Esophagus squamous epithelium (tissue), 5 donors: ENCODE measurements around the gene MTHFSD. TPM values are rescaled to one million over a fixed set of nuclear protein-coding genes. Genes with fewer than 3 reads are reported as not detected.

ENCODE experiments used
- DNase-seq: peaks from one replicate; lab custom pipeline; 2025; lab: John Stamatoyannopoulos, UW
- H3K27ac ChIP-seq, 4 donors: fragments of 200-600 bp; sonication (generic); one replicate each; pipeline ENCODE4 v1.5.1; 2016 to 2019; ENCODE audit warnings: mild to moderate bottlenecking in 1 of 4
- H3K27me3 ChIP-seq, 4 donors: fragments of 200-600 bp; sonication (generic); 1 replicate in 3 of 4; 2 replicates in 1 of 4; pipeline versions ENCODE4 v1.5.1 to v1.6.0; 2017 to 2021; ENCODE audit warnings: antibody characterized with exemption in 1 of 4
- H3K36me3 ChIP-seq, 3 donors: fragments of 200-600 bp; sonication (generic); one replicate each; pipeline ENCODE4 v1.5.1; 2016 to 2019
- H3K4me1 ChIP-seq, 3 donors: fragments of 200-600 bp; sonication (generic); one replicate each; pipeline ENCODE4 v1.5.1; 2017 to 2019
- H3K4me3 ChIP-seq, 4 donors: fragments of 200-600 bp; sonication (generic); 1 replicate in 3 of 4; 2 replicates in 1 of 4; pipeline ENCODE4 v1.5.1; 2016 to 2019; ENCODE audit warnings: mild to moderate bottlenecking in 2 of 4, moderate library complexity in 1 of 4
- H3K9me3 ChIP-seq, 3 donors: fragments of 200-600 bp; sonication (generic); one replicate each; pipeline ENCODE4 v1.5.1; 2016 to 2019
- CTCF ChIP-seq, 6 experiments: fragments of 450-650 bp in 4 of 6; fragments of 200-600 bp in 2 of 6; sonication (generic) in 2 of 6; IDR thresholded peaks; one replicate each; pipeline ENCODE4 v1.5.1; 2016 to 2019; ENCODE audit warnings: antibody characterized with exemption in 6 of 6, mild to moderate bottlenecking in 4 of 6, moderate library complexity in 4 of 6
- POLR2A ChIP-seq, 4 donors: fragments of 450-650 bp; IDR thresholded peaks; one replicate each; pipeline ENCODE4 v1.6.1; 2017; ENCODE audit warnings: antibody characterized with exemption in 4 of 4, mild to moderate bottlenecking in 4 of 4, moderate library complexity in 3 of 4
- WGBS, 2 donors: methylation state at CpG; one replicate each; pipeline ENCODE4 v1.1.5; 2018; 5-methylcytosine and 5-hydroxymethylcytosine counted together
- intact Hi-C: fragments of 100-400 bp; cut with DNase I; formaldehyde crosslinking; loops from one replicate; pipeline ENCODE4 v1.15.0; 2022
- total RNA-seq, 4 donors: library from RNA; depleted of rRNA; stranded (reverse); fragments of >200 nt; gene quantifications; one replicate each; pipeline ENCODE4 v1.1.0, GENCODE V29; 2016
- donor health status: DM: yes; HTN: yes; CAD: no.

Gene MTHFSD
- total RNA-seq, 4 donors from 2014 or later: 10.7 to 17.7 (median 14.8) TPM

- DNase-seq: no peak
- TF ChIP-seq POLR2A (IDR thresholded peaks at IDR 0.05): no peak
- TF ChIP-seq CTCF (IDR thresholded peaks at IDR 0.05): no peak
- no peaks in the 10 kb centered on the region for H3K4me1 ChIP-seq
- H3K27me3 ChIP-seq: peaks cover 0 to 85% (median 0%) of the 10 kb centered on the region in 4 donors
- H3K4me3 ChIP-seq: no peak overlapping the region
- 56 to 65% methylated on average over 19 to 21 of the region's 22 CpGs for WGBS, 2 donors
- H3K27ac ChIP-seq: no peak overlapping the region
- intact Hi-C loops: no loop called here
- H3K36me3 ChIP-seq: no peaks in the 10 kb centered on the region
- H3K9me3 ChIP-seq: no peaks in the 10 kb centered on the region
These were observed 43.9 kb upstream of the MTHFSD start for GRCh38 chr16:86598607-86599565.

- WGBS, 2 donors: 42 to 53% methylated on average over 5 to 7 of the region's 7 CpGs
- Histone ChIP-seq H3K4me1 (no peaks in the 10 kb centered on the region), H3K27ac (no peak overlapping the region), H3K36me3 (no peaks in the 10 kb centered on the region), H3K27me3 (peaks cover 0 to 90% (median under 1%) of the 10 kb centered on the region in 4 donors), H3K4me3 (no peak overlapping the region), H3K9me3 (no peaks in the 10 kb centered on the region)
- intact Hi-C loops: no loop called here
- no peak for DNase-seq
- TF ChIP-seq POLR2A (IDR thresholded peaks at IDR 0.05) (no peak), CTCF (IDR thresholded peaks at IDR 0.05) (no peak)
These were observed 43.0 kb upstream of the MTHFSD start for GRCh38 chr16:86597880-86598606.

- H3K27me3 ChIP-seq: peaks cover 0 to 92% (median 3%) of the 10 kb centered on the region in 4 donors
- H3K27ac ChIP-seq: no peak overlapping the region
- TF ChIP-seq CTCF (IDR thresholded peaks at IDR 0.05) (no peak), POLR2A (IDR thresholded peaks at IDR 0.05) (no peak)
- 69 to 72% methylated on average over 15 to 18 of the region's 18 CpGs for WGBS, 2 donors
- no peaks in the 10 kb centered on the region for H3K36me3 ChIP-seq
- H3K4me3 ChIP-seq: no peak overlapping the region
- intact Hi-C loops: no loop called here
- H3K9me3 ChIP-seq: no peaks in the 10 kb centered on the region
- DNase-seq: no peak
- no peaks in the 10 kb centered on the region for H3K4me1 ChIP-seq
These were observed 42.3 kb upstream of the MTHFSD start for GRCh38 chr16:86597126-86597879.

GRCh38 chr16:86595983-86596605 is 41.1 kb upstream of the MTHFSD start:
- no peak overlapping the region for H3K4me3 ChIP-seq
- H3K9me3 ChIP-seq: no peaks in the 10 kb centered on the region
- no peak for DNase-seq
- H3K36me3 ChIP-seq: no peaks in the 10 kb centered on the region
- TF ChIP-seq CTCF (IDR thresholded peaks at IDR 0.05) (no peak), POLR2A (IDR thresholded peaks at IDR 0.05) (no peak)
- no peaks in the 10 kb centered on the region for H3K4me1 ChIP-seq
- WGBS, 2 donors: 38 to 56% methylated on average over 6 to 7 of the region's 10 CpGs
- no peak overlapping the region for H3K27ac ChIP-seq
- peaks cover 0 to 92% (median 3%) of the 10 kb centered on the region in 4 donors for H3K27me3 ChIP-seq
- intact Hi-C loops: no loop called here
